ENCODE measurements around the gene PTPRD.

Gene PTPRD

DNA sequence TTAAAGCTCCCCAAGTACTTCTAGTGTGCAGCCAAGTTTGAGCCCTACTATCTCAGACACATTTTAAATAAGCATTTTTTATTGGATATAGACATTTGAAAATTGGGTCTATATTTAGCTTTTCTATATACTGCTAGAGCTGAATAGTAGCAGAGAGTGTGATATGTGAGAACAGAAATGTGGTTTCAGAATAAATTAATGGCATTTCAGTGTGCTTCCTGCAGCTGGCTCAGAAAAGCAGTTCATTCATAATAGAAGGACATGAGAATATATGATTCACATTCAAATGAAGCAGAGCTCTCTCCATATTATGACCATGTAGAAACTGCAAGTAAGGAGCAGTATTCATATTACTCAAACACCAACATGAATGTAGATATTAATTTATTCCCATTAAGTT, 464.0 kb downstream of the PTPRD start:
- DNase-seq (ENCODE audit: low spot score): no peak

DNA sequence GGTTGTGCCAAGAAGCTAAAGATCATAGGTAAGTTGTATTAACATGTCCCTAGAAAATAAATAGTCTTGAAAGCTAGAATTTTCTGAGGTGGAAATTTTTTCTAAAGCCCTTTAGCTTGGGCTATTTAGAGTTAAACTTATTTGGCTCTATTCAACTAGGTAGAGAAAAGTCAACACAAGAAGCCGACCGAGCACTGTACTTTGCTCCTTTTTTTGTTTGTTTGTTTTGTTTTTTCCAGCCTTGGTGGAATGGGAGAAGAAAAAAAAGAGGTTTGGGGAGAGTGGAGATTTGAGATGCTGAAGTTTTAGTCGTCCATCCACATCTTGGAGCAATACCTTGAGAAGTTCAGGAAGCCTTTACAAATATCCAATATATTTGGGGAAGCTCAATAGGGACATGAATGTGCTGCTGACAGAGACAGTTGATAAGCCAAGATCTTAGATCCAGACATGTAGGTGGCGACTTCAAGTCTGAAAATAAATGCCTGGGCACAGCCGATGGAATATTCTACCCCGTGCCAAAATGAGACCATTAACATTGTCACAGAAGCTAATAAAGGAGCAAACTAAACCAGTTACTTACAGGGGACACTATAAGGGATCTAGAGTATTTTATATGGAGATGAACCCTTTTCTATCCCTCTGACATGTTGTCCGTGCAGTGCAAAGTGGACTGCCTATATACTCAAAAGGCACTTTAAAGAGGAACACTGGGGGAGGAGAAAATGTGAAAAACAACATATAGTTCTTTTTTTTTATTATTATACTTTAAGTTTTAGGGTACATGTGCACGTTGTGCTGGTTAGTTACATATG, 466.1 kb downstream of the PTPRD start:
- no peak for DNase-seq (ENCODE audit: low spot score)

DNA sequence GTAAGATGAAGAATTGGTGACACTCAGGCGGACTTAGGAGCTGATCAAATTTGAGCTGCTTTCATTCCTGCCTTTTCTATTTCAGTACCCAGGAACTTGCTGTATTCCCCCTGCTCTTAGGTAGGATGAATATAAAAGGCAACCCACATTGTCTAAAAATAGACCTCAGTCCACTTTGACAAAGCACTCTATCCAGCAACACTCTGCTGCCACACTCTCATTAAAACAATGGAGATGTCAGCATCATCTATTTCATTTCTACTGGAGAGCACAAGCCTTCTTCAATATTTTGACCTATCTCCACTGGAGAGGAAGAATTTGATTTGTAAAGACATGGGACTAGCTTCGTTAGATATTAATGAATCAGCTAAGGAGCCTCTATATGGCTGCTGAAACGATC, 468.4 kb downstream of the PTPRD start:
- DNase-seq (ENCODE audit: low spot score): no peak

DNA sequence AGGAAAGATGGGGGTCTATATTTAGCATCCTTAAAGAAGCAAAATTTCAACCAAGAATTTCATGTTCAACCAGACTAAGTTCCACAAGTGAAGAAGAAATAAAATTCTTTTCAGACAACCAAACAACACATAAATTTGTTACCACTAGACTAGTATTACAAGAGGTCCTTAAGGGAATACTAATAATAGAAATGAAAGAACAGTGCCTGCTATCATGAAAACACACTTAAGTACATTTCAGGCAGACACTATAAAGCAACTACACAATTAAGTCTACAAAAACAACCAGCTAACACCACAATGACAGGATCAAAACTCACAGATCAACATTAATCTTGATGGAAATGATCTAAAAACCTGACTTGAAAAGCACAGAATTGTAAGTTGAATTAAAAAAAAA, 477.2 kb downstream of the PTPRD start:
- no peak for DNase-seq (ENCODE audit: low spot score)

DNA sequence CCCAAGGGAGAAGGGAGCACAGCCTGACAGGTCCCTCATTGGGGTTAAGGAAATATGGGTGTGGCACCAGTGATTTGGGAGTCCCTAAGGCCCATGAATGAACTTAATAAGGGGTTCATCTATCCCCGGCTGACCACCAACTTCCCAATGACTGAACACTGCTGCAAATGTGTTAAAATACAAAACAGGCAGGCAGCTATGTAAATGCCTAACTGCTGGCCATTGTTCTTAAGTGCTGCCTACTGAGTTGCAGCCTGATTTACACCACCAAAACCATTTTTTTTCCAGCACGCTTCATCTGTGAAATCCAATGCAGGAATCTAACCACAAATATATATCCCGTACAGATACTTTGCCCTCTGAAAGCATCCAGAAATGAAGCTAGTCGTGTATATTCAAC, 478.5 kb downstream of the PTPRD start:
- DNase-seq (ENCODE audit: low spot score): no peak

DNA sequence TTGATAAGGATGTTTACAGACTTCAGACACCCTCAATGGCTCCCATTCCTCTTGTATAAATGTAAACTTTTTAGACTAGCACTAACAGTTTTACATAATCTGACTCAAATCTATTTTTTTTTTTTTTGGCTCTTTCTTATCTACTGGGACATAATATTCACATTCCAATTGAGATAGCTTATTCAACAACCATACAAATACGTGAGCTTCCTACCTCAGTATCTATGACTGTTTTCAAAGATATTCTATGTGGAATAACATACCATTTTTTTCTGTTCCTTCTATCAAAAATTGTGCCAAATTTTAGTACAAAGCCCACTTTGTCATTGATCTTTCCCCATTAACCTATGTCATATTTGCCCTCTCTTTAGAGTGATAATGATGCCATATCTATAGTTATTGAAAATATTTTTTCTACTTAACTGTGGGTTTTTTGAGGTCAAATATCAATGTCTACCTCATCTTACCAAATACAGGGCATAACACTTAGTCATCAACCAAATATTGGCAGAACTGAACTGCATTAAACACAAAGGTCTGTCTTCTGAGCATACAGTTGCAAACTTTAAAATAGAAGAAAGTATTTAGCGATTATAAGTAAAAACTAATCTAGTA, 482.6 kb downstream of the PTPRD start:
- no peak for DNase-seq (ENCODE audit: low spot score)

DNA sequence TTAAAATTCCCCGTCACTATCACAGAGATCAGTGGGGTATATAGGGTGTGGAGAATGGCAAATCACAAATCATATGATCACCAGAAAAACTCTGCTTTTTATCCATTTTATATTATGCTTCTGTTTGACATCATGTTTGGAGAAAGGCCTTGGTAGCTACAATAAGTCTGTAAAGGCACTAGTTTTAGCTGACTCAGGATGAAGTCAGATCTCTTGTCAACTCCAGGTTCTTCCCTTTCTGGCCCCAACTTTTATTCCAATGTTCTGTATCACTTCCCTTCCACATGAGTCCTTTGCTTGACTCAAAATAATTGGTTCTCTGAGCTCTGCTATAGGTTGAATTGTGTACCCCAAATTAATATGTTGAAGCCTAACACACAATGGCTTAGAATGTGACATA, 484.9 kb downstream of the PTPRD start:
- DNase-seq (ENCODE audit: low spot score): no peak

DNA sequence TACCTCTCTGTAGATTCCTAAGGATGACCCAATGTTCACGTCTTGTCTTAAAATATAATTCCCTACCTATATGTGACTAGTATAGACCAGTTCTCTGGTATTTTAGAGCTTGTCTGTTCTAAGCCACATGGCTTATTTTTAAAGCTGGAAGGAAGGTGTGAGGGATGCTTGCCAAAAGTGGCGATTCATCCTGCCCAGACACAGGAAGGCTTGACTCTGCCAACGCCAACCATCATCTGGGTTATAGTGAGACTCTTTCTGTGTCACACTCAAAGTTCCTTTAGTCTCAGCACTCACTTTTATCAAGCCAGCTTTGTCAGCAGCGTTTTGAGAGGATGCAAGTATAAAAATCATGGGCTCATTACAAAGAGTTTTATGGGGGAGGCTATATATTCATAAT, 500.0 kb downstream of the PTPRD start:
- DNase-seq (ENCODE audit: low spot score): no peak

DNA sequence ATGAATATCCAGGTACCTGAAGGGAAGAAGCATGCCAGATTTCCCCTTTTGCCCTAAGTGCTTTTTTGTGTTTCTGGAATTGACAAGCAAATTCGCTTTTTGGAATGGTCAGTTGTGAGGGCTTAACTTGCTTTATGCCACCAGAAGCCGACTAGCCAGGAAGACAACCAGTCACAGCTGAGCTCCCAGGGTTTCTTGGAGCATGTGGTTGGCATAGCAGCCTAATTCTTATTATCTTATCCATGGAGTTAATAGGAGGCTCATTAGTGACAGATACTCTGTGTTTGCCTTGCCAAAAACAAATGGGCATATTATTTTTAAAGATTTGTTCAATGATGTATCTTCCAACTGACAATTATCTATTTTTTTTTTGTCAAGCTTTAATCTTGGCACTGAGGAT, 500.7 kb downstream of the PTPRD start:
- DNase-seq (ENCODE audit: low spot score): no peak

DNA sequence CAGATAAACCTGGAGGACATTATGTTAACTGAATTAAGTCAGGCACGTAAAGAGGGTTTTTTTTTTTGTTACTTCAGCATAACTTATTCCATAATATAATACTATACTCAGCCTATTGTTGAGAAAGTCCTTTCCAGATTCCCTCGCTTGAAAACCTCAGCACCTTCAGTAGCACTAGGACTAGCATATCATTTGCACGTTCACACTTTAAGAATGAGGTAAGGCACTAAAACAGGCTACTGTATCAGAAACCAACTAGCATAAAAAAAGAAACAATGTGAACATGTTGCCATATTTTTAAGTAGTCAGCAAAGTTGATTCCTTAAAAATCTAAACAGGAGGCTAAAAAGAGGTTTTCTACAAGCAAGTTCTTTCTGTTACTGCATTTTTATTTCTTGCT, 504.0 kb downstream of the PTPRD start:
- DNase-seq (ENCODE audit: low spot score): no peak

DNA sequence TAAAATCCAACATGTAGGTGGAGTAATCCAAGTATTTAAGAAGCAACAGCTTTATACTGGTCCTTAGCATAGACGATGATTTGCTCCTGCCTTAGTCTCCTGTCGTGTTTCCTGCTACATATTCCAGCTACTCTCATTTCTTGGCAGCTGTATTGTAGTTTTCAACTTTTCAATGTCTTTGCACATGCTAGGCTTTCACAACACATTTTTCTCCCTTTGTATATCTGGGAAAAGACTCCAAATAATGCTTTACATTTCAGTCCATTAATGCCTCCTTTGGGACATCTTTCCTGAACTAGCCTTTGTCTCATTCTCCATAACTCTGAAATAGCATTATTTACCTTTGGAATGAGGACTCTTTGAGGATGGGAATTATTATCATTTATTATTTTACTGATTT, 508.0 kb downstream of the PTPRD start:
- no peak for DNase-seq (ENCODE audit: low spot score)

DNA sequence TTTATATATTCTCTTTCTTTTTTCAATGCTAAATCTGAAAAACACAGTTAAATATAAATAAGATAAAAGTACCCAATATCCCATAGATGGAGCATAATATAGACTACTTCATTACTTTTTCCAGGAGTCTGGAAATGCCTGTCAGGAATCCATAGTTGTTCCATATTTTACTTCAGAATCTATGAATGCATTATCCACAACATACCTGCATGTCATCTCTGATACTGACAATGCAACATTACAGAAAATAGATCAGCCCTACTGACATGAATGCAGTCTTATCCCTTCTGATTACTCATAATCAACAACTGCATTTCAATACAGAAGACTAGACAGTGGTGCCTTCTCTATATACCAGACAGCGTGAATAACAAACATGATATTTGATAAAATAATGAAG, 517.6 kb downstream of the PTPRD start:
- DNase-seq (ENCODE audit: low spot score): no peak

DNA sequence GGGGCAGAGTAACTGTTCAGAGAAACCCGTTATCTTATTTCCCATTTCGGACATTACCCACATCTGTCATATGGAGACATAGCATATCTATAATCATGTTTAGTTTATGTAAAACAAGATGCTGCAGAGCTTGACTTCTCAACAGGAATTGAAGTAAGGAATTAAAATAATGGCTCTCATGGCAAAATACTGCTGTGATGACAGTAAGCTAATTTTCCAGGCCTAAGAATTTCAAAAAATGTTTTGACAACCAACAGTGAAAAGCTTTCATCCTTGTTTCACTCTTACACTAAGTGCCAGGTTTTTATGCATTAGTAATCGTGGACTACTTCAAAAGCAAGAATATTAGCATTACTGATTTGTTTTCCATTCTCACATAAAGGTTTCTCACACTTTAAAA, 518.2 kb downstream of the PTPRD start:
- no peak for DNase-seq (ENCODE audit: low spot score)

DNA sequence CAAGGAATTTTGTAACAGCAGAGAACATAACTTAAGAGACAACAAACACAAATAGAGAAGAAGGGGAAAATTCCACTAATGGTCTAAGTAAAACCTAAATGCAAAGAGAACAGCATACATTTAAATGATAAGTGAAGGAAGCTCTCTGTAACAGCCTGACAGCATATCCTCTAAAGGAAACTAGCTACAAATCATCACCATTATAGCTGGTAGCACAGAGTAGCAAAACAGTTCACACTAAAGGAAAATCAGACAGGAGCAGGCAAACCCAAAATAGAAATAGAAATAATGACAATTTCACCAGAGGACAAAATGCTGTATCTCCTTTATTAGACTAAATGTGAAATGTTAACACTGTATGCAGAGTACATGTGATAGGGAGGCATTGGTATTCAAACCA, 532.8 kb downstream of the PTPRD start:
- DNase-seq (ENCODE audit: low spot score): no peak

DNA sequence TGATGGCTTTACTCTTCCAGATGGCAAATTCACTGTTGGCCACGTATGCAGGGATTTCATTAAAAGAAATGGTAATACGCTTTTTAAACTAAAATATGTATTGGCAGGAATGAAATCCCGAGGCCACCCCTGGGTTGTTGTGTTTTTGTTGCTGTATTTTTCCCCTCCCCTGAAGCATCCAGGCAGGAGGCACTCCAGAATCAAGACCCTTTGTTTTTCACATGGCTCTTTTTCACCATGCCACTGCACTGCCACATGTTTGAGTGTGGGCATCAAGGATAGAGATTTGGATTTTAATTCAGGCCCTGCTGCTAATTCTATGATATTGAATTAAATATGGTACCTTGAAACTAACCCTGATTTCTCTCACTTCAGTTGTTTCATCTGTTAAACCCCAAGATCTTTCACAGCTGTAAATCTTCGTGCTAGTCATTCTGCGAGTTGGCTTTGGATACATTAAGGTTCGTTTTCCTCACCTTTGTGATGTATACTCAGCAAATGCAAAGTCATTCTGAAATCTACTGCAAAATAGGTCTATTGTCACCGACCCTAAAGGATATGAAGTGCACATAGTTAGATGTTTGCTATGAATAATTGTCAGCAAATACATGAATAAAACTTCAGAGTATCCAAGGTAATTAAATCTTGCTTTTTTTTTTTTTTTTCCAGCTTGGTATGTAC, 533.4 kb downstream of the PTPRD start:
- DNase-seq (ENCODE audit: low spot score): no peak

DNA sequence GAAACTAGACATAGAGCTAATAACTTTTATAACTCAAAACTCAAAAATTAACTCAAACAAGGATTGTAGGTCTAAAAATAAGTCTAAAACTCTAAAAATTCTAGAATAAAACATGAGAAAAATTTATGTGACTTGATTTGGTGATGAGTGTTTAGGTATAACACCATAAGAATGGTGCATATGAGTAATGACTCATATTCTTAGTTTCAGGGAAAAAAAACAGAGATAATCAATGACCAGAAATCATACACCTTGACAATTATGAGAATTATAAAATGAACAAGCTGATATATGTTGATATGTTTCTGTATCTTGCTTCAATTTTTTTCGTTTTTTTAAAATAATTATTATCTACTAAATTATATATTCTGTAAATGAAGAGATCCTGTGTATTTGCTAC, 541.2 kb downstream of the PTPRD start:
- no peak for DNase-seq (ENCODE audit: low spot score)

DNA sequence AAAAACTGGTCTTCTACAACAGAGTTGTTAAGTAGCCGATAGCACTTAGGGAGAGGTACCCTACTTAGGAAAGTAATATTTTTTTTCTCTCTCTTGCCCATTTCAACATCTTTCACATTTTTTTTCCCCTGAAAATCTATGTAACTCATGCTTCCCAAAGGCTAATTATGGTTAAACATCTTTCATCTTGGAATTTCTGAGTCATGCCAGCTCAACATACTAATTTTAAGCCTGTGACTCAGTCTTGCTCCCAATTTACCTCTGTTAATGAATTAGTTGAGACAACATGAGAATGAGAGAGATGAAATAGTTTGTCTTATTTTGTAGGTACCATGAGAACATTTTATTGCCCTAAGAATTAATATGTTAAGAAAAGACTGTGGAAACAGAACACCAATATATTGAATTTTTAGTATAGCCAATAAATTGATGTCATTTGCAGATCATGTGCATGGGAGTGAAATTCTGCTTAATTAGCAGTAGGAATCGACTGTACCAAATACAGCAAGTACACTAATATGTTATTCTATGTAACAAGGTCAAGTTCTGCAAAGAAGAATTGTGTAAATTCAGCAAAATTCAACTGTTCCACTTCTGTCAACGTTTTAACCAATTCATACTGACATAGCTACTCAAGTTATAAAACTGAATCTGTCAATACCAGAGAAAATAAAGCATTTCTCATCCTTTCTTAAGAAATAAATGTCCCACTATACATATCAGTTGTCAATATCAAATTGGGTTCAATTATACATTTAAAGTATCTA, 550.0 kb downstream of the PTPRD start:
- no peak for DNase-seq (ENCODE audit: low spot score)

DNA sequence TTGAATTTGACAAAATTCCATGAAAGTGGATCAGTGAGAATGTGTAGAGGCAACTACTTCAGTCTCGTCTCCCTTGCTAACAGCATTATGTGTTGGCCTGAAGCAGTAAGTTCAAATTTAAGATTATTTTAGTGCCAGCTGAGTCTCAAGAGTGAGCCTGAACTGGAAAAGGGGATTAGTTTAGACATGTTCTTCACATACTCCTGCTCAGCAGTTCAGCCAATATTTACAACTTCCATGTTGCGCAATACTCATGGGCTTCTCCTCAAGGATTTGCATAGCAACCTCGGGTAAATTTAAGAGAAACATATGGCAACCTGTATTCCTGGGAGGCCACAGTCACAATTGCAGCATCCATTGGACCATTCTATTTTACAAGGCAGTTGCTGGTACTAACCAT, 553.8 kb downstream of the PTPRD start:
- DNase-seq (ENCODE audit: low spot score): no peak

DNA sequence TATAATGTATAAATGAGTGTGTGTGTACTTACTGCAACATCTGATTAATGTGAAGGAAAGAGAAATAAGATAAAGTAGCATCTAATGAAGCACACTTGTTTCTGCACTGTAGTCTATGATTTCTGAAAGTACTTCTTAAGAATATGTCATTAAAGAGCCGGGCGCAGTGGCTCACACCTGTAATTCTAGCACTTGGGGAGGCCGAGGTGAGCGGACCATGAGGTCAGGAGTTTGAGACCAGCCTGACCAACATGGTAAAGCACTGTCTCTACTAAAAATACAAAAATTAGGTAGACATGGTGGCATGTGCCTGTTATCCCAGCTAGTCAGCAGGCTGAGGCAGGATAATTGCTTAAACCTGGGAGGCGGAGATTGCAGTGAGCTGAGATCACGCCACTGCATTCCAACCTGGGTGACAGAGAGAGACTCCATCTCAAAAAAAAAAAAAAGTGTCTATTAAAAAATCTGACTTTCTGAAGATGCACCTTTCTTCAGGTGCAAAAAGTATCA, 556.9 kb downstream of the PTPRD start:
- DNase-seq (ENCODE audit: low spot score): no peak

DNA sequence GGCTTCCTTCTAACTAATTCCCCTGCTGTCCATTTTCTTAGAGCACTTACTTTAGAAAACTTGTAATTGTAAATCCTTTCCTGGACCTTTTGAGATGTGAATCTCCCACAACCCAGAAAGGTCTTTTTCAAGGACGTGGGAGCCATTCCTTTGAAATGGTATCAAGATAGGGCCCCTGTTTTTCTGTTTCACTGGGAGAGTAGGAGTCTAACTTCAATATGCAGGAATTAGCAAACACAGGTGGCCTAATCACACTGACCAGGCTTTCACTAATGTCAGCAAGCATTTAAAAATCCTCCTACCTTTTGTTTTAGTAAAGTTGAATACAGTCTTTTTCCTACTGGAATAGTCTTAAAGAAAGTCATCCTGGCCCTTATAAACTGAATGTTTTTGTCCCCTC, 558.3 kb downstream of the PTPRD start:
- DNase-seq (ENCODE audit: low spot score): no peak

DNA sequence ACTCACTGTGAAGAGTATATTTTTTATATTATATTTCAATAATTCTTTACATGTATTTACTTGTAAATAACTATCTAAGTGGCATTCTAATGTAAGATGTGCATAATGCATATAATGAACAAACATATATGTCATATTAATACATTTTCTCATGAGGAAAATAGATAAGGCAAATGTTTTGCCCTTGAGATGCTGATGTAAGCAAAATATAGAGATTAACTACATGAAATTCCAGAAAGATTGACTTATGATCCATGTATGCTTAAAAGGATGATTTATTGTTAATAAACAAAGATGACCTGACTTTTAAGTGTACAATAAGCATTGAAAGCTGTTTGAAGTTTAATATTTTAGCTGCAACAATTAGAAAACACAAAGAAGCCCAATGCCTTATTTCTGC, 559.9 kb downstream of the PTPRD start:
- no peak for DNase-seq (ENCODE audit: low spot score)

DNA sequence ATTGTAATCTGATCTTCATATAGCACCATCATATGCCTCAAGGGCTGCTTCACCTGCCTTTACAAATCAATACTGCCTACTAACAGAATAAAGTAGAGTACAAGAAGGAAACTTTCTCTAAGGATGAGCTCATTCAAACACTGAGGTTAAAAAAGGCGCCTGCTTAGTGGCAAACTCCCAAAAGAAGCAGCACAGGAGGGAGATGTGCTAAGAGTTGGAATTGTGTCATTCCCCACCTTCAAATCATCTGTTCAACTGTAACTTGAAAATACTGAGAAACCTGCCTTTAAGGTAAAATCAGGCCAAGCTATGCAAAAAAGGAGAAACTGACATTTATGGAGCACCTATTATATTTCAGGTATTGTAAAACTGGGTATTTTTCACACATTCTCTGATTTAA, 560.6 kb downstream of the PTPRD start:
- no peak for DNase-seq (ENCODE audit: low spot score)

DNA sequence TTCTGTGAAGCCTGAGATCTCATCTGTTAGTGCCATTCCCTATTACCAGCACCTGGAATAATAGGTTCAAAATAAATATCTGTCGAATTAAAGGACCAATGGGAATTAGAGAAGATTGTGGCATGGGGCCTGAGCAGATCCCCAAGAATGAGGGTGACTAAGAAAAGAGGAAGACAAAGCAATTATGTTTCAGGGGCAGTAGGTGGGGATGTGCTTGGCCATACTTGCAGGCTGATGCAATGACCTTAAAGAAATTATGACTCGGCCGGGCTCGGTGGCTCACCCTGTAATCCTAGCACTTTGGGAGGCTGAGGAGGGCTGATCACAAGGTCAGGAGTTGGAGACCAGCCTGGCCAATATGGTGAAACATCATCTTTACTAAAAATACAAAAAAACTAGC, 562.8 kb downstream of the PTPRD start:
- DNase-seq (ENCODE audit: low spot score): no peak
